G401 (cell line): ENCODE data around the gene CAPN13. TPM values are rescaled to one million over a fixed set of nuclear protein-coding genes. Genes with fewer than 3 reads are reported as not detected.

ENCODE experiments used
- DNase-seq: peaks from one replicate; pipeline ENCODE4 v3.0.0-alpha.2; 2015; ENCODE audit warnings: low spot score
- in situ Hi-C: cut with HindIII; loops from 2 replicates; pipeline ENCODE4 v1.10.0; 2016; ENCODE audit warnings: low sequenced_read_pairs, mixed read lengths
- total RNA-seq: library from RNA; depleted of rRNA; stranded (reverse); fragments of >200 nt; shearing (Covaris generic); gene quantifications from 2 replicates; pipeline ENCODE4 v1.2.3, GENCODE V29; 2014

CAPN13 gene
- total RNA-seq, 1 experiment from 2014 or later = not detected

- no peak for DNase-seq
- in situ Hi-C loops = no loop called here
These were observed 115.9 kb downstream of the CAPN13 start for GRCh38 chr2:30691091-30691947.

DNA sequence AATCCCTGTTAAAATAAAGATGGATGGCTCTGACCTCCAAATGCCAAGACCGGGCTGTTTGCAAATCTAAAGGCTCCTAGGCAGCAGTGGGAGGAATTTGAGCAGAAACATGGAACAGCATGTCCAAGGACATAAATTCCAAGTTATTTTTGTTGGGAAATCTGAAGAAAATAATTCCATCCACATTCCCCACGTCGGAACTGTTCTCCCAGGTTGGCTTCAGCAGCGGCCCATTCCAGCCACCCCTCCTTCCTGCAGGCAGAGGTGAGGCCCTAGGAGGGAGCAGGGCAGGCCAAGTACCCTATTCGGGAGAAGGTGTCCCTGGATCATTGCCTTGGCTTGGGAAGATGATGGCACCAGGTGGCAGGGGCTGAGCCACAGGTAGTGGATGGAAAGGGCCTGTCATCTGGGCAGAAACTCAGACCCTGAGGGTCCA lies 117.1 kb downstream of the CAPN13 start:
- in situ Hi-C loops = no loop called here
- no peak for DNase-seq

- in situ Hi-C loops = no loop called here
- no peak for DNase-seq
These were observed 117.6 kb downstream of the CAPN13 start for GRCh38 chr2:30689496-30690125.

GRCh38 chr2:30688956-30689401 lies 118.3 kb downstream of the CAPN13 start:
- peak; percentile 37 for DNase-seq
- in situ Hi-C loops = no loop called here

GRCh38 chr2:30686669-30687068 lies 120.6 kb downstream of the CAPN13 start:
- no peak for DNase-seq
- in situ Hi-C loops = no loop called here

- in situ Hi-C loops = no loop called here
- no peak for DNase-seq
These were observed 121.2 kb downstream of the CAPN13 start for GRCh38 chr2:30686000-30686399.

DNA sequence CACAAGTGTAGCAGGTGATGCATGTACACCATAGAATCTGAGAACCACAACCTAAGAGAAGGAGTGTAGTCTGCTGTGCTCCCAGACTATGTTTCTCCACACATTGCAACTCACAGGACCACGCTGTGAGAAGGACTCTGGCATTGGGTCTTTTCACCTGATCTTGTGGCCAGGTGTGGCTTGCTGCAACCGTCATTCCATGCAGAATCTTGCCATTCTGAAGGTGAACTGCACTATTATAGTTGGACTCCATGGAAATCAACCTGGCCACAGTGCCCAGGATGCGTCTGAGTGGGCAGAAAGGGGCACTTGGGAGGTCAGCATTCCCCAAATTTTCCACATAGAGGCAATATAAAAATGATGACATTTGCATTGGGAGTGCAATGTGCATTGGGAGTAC lies 122.2 kb downstream of the CAPN13 start:
- in situ Hi-C loops = no loop called here
- no peak for DNase-seq

GRCh38 chr2:30684516-30684915 lies 122.7 kb downstream of the CAPN13 start:
- no peak for DNase-seq
- in situ Hi-C loops = no loop called here

DNA sequence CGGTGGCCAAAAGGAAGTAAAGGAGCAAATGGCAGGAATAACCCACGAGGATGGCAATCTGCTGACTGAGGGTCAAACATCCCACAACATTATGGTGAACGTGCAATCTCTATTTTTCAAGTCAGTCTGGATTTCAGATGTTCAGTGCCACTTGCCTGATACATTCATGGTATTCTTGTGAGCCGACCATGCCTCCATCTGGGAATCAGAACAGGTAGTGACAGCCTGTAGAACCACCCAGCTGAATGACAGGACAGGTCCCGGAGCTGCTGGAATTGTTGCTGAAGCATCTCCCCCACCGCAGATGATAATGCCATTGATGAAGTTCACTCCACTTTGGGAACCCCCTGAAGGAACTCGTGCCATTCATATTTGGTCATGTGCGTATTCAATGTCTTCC lies 123.2 kb downstream of the CAPN13 start:
- in situ Hi-C loops = no loop called here
- no peak for DNase-seq

GRCh38 chr2:30683236-30683956 lies 123.8 kb downstream of the CAPN13 start:
- in situ Hi-C loops = no loop called here
- no peak for DNase-seq

DNA sequence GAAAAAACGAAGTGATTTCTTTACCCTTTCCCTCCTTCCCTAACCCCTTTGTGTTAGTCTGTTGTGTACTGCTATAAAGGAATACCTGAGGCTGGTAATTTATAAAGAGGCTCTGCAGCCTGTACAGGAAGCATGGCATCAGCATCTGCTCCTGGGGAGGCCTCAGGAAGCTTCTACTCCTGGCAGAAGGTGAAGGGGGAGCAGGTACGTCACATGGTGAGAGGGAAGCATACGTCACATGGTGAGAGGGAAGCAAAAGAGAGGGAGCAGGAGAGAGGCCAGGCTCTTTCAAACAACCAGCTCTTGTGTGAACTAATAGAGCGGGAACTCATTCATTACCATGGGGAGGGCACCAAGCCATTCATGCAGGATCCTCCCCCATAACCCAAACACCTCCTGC lies 126.2 kb downstream of the CAPN13 start:
- DNase-seq = no peak
- in situ Hi-C loops = no loop called here

- DNase-seq = no peak
- in situ Hi-C loops = no loop called here
These were observed 127.1 kb downstream of the CAPN13 start for GRCh38 chr2:30680121-30680520.

- no peak for DNase-seq
- in situ Hi-C loops = no loop called here
These were observed 127.7 kb downstream of the CAPN13 start for GRCh38 chr2:30679426-30680088.

DNA sequence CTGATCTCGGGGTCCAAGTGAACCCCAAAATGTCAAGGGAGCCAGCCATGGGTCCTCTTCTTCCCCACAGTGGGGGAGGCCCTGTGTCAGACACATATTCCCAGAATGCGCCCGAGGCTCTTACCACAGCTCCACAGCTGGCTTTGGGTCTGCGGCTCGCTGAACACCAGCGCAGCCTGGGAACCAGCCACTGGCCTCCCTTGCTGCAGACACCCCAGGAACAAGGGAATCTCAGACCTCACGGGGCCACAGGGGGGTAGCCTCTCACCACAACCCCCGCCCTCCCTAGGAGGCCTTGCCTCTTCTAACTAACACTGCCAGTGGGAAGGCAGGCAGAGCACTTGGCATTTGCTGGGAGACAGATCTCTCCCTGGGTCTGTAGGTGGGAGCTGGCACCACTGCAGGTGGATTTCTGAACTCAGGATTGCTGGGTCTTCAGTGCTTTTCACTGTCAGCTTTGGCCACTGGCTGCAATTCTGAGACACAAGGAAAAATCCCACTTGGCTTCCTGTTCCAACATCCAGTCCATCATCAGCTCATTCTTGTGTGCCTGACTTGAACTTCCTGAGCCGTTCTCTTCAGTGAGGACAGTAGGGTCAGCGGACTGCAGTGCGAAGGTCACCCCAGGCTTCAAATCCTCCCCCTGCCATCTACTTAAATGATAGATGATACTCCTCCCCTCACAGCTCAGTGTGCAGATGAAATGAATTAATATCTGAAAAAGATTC lies 128.7 kb downstream of the CAPN13 start:
- no peak for DNase-seq
- in situ Hi-C loops = no loop called here

DNA sequence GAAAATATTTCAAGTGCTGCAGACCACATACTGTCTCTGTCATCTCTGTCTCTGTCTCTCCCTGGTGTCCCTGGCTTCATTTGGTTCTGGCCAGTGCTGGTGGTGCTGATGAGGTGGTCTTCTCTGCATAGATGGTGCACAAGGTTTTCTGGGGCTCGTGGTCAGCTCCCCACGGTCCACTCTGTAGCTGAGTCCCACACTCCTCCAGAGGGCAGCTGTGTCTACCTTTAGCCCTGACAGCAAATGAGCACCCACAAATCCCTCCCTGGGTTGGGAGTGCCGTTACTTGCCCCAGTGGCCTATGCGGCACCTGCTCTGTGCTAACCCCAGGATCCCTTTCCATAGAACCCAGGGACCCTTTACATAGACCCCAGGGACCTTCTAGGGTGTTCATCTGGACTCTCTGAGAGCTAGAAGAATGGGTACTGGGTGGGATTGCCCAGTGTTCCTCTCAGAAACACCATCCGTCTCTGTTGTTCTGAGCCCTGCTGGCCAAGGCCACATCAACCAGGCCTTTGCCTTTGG lies 129.3 kb downstream of the CAPN13 start:
- in situ Hi-C loops = no loop called here
- DNase-seq = no peak

GRCh38 chr2:30677231-30677630 lies 130.0 kb downstream of the CAPN13 start:
- in situ Hi-C loops = no loop called here
- no peak for DNase-seq

DNA sequence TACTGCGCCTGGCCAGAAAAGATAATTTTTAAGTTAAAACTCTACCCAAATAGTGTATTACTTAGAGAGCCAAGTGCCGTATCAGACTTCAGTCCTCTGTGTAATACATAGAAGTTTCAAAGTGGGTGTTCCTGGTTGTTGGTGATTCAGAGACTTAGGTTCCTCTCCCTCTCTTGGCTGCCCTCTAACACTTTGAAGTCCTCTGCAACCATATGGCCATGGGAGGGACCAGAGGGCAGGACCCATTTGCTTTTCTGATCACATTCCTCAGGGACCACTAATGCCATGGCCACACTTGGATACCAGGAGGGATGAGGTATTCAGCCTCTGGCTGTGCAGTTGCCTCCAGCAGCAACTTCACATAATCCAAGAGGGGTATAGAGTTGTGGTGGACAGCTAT lies 131.5 kb downstream of the CAPN13 start:
- in situ Hi-C loops = no loop called here
- DNase-seq = no peak

DNA sequence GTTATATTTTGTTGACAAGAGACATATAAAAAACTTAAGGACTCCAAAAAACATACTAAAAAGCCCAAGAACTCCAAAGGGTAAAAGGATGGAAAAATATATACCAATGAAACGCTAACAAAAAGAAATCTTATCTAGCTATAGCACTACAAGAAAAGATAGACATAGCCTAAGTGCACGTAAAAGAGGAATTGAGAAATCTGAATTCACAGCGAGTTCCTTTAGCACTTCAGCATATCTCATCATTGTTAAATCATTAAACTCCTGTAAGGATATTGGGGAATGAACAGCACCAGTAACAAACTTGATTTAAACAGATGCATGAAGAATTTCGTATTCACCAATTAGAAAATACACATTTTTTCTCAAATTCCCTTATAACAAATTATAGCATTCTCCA lies 134.1 kb downstream of the CAPN13 start:
- in situ Hi-C loops = no loop called here
- no peak for DNase-seq
